ENCODE results near the gene DFFA. TPM values are rescaled to one million over a fixed set of nuclear protein-coding genes. Genes with fewer than 3 reads are reported as not detected.

DFFA gene
- total RNA-seq, result 34.3 and 39.0 TPM in 2 replicates

- no peak for TF ChIP-seq CTCF (IDR thresholded peaks at IDR 0.05)
- ChIA-PET POLR2A (interaction anchor here (0.7 to 1.3 kb wide), 4 partner anchors 10 to 42 kb away, joined by 3 to 4 read pairs (median 4); partner anchors contain the start of gene CENPS), CTCF (no interaction called here)
- DNase-seq (peak; percentile 82), ATAC-seq (ENCODE audit: low read depth) (peak; percentile 78)
- Mint-ChIP-seq H3K4me1 (peaks cover 51% of the 10 kb centered on the region), H3K4me3 (peak within 1 kb of the TSS; percentile 94), H3K9me3 (no peaks in the 10 kb centered on the region), H3K36me3 (ENCODE audit: low read depth) (peaks cover 28% of the 10 kb centered on the region), H3K27me3 (no peaks in the 10 kb centered on the region), H3K27ac (peak within 1 kb of the TSS; percentile 90)
- intact Hi-C loops (cut with micrococcal nuclease), result loop anchor here (1.0 to 10.0 kb wide), 6 partner anchors 23 to 1510 kb away; partner anchors contain the start of genes CENPS, CLCN6, MFN2 and MTHFR
Observed at GRCh38 chr1:10472220-10473144, at the start of gene DFFA. TSS of gene DFFA (minus strand) at chr1:10472529. CDS start at chr1:10472458, 71 bp downstream.

- ChIA-PET POLR2A (no interaction called here), CTCF (interaction anchor here (1.1 kb wide), 1 partner anchor 27 kb away, joined by 4 read pairs; no protein-coding TSS in a partner anchor)
- no peak for TF ChIP-seq CTCF (IDR thresholded peaks at IDR 0.05)
- H3K27ac Mint-ChIP-seq, result no peak overlapping the region
- DNase-seq, result no peak
- no peak for ATAC-seq (ENCODE audit: low read depth)
- no peak overlapping the region for H3K4me3 Mint-ChIP-seq
- peaks cover 15% of the 10 kb centered on the region for H3K36me3 Mint-ChIP-seq (ENCODE audit: low read depth)
- peaks cover 4% of the 10 kb centered on the region for H3K4me1 Mint-ChIP-seq
- intact Hi-C loops (cut with micrococcal nuclease), result no loop called here
- no peaks in the 10 kb centered on the region for H3K27me3 Mint-ChIP-seq
- H3K9me3 Mint-ChIP-seq, result no peaks in the 10 kb centered on the region
Observed at GRCh38 chr1:10521537-10522157, 49.3 kb upstream of the DFFA start.

GRCh38 chr1:10520952-10521351 lies 48.6 kb upstream of the DFFA start:
- ChIA-PET CTCF (no interaction called here), POLR2A (no interaction called here)
- TF ChIP-seq CTCF (IDR thresholded peaks at IDR 0.05), result no peak
- intact Hi-C loops (cut with micrococcal nuclease), result no loop called here
- no peaks in the 10 kb centered on the region for H3K27me3 Mint-ChIP-seq
- DNase-seq (no peak), ATAC-seq (ENCODE audit: low read depth) (no peak)
- H3K4me1 Mint-ChIP-seq, result peaks cover 7% of the 10 kb centered on the region
- peaks cover 15% of the 10 kb centered on the region for H3K36me3 Mint-ChIP-seq (ENCODE audit: low read depth)
- H3K27ac Mint-ChIP-seq, result no peak overlapping the region
- H3K4me3 Mint-ChIP-seq, result no peak overlapping the region
- no peaks in the 10 kb centered on the region for H3K9me3 Mint-ChIP-seq

- ATAC-seq (ENCODE audit: low read depth) (no peak), DNase-seq (no peak)
- H3K4me1 Mint-ChIP-seq, result peaks cover 11% of the 10 kb centered on the region
- no peak for TF ChIP-seq CTCF (IDR thresholded peaks at IDR 0.05)
- H3K4me3 Mint-ChIP-seq, result no peak overlapping the region
- ChIA-PET CTCF (no interaction called here), POLR2A (interaction anchor here (1.1 kb wide), 1 partner anchor 10 kb away, joined by 5 read pairs; no protein-coding TSS in a partner anchor)
- H3K9me3 Mint-ChIP-seq, result no peaks in the 10 kb centered on the region
- peaks cover 15% of the 10 kb centered on the region for H3K36me3 Mint-ChIP-seq (ENCODE audit: low read depth)
- H3K27ac Mint-ChIP-seq, result no peak overlapping the region
- no peaks in the 10 kb centered on the region for H3K27me3 Mint-ChIP-seq
- intact Hi-C loops (cut with micrococcal nuclease), result no loop called here
Observed at GRCh38 chr1:10520497-10520896, 48.2 kb upstream of the DFFA start.

- H3K27ac Mint-ChIP-seq, result no peak overlapping the region
- H3K4me1 Mint-ChIP-seq, result peaks cover 16% of the 10 kb centered on the region
- H3K27me3 Mint-ChIP-seq, result no peaks in the 10 kb centered on the region
- no peaks in the 10 kb centered on the region for H3K9me3 Mint-ChIP-seq
- no peak overlapping the region for H3K4me3 Mint-ChIP-seq
- ATAC-seq (ENCODE audit: low read depth) (no peak), DNase-seq (no peak)
- no peak for TF ChIP-seq CTCF (IDR thresholded peaks at IDR 0.05)
- intact Hi-C loops (cut with micrococcal nuclease), result no loop called here
- ChIA-PET CTCF (no interaction called here), POLR2A (no interaction called here)
- peaks cover 12% of the 10 kb centered on the region for H3K36me3 Mint-ChIP-seq (ENCODE audit: low read depth)
Observed at GRCh38 chr1:10519016-10519417, 46.7 kb upstream of the DFFA start.

Measured in activated B cell treated with CpG ODN at 0.5 μM for 24 hours (primary cell).